ENCODE results near the gene SLIT3.

- TF ChIP-seq CTCF (IDR thresholded peaks at IDR 0.05), result no peak
- TF ChIP-seq POLR2A (IDR thresholded peaks at IDR 0.05), result no peak
Measured at GRCh38 chr5:169064093-169064492, 236.8 kb downstream of the SLIT3 start.

All from right lobe of liver (tissue), 4 donors.